ENCODE measurements around the gene OR4Q2. TPM values are rescaled to one million over a fixed set of nuclear protein-coding genes. Genes with fewer than 3 reads are reported as not detected.

The OR4Q2 gene
- total RNA-seq, 1 donor from 2014 or later, result not detected

DNA sequence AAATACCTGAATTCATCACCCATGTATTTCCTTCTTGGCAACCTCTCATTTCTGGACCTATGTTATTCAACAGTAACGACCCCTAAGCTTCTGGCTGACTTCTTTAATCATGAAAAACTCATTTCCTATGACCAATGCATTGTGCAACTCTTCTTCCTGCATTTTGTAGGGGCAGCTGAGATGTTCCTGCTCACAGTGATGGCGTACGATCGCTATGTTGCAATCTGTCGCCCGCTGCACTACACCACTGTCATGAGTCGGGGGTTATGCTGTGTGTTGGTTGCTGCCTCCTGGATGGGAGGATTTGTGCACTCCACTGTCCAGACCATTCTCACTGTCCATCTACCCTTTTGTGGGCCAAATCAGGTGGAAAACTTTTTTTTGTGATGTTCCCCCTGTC, 356 bp downstream of the OR4Q2 start:
- Mint-ChIP-seq H3K9me3 (ENCODE audit: unreplicated experiment) (peaks cover 7% of the 10 kb centered on the region), H3K4me1 (ENCODE audit: low read depth, unreplicated experiment) (no peaks in the 10 kb centered on the region), H3K27ac (ENCODE audit: unreplicated experiment) (no peak overlapping the region), H3K36me3 (ENCODE audit: unreplicated experiment) (no peaks in the 10 kb centered on the region), H3K27me3 (ENCODE audit: unreplicated experiment) (no peaks in the 10 kb centered on the region), H3K4me3 (ENCODE audit: unreplicated experiment) (no peak overlapping the region)
- no peak for DNase-seq
- TF ChIP-seq, protein P1, sequence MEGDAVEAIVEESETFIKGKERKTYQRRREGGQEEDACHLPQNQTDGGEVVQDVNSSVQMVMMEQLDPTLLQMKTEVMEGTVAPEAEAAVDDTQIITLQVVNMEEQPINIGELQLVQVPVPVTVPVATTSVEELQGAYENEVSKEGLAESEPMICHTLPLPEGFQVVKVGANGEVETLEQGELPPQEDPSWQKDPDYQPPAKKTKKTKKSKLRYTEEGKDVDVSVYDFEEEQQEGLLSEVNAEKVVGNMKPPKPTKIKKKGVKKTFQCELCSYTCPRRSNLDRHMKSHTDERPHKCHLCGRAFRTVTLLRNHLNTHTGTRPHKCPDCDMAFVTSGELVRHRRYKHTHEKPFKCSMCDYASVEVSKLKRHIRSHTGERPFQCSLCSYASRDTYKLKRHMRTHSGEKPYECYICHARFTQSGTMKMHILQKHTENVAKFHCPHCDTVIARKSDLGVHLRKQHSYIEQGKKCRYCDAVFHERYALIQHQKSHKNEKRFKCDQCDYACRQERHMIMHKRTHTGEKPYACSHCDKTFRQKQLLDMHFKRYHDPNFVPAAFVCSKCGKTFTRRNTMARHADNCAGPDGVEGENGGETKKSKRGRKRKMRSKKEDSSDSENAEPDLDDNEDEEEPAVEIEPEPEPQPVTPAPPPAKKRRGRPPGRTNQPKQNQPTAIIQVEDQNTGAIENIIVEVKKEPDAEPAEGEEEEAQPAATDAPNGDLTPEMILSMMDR (IDR thresholded peaks at IDR 0.05; ENCODE audit: partially characterized antibody, unreplicated experiment), result no peak

DNA sequence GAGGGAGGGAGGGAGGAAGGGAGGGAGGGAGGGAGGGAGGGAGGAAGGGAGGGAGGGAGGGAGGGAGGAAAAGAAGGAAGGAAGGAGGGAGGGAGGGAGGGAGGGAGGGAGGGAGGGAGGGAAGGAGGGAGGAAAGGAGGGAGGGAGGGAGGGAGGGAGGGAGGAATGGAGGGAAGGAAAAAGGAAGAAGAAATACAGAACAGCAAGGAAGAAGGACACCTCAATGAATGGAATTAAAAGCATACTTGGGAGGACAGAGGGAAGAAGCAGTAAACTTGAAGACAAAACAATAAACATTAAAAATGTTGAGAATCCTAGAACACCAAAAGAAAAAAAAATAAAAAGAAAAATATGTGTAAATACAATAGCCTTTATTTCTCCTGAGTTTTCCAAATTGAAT, 6.2 kb downstream of the OR4Q2 start:
- H3K4me1 Mint-ChIP-seq (ENCODE audit: low read depth, unreplicated experiment), result no peaks in the 10 kb centered on the region
- H3K27me3 Mint-ChIP-seq (ENCODE audit: unreplicated experiment), result no peaks in the 10 kb centered on the region
- DNase-seq, result no peak
- H3K27ac Mint-ChIP-seq (ENCODE audit: unreplicated experiment), result no peak overlapping the region
- TF ChIP-seq, protein P1 (IDR thresholded peaks at IDR 0.05; ENCODE audit: partially characterized antibody, unreplicated experiment), result no peak
- H3K36me3 Mint-ChIP-seq (ENCODE audit: unreplicated experiment), result no peaks in the 10 kb centered on the region
- H3K4me3 Mint-ChIP-seq (ENCODE audit: unreplicated experiment), result no peak overlapping the region
- H3K9me3 Mint-ChIP-seq (ENCODE audit: unreplicated experiment), result peaks cover 9% of the 10 kb centered on the region

DNA sequence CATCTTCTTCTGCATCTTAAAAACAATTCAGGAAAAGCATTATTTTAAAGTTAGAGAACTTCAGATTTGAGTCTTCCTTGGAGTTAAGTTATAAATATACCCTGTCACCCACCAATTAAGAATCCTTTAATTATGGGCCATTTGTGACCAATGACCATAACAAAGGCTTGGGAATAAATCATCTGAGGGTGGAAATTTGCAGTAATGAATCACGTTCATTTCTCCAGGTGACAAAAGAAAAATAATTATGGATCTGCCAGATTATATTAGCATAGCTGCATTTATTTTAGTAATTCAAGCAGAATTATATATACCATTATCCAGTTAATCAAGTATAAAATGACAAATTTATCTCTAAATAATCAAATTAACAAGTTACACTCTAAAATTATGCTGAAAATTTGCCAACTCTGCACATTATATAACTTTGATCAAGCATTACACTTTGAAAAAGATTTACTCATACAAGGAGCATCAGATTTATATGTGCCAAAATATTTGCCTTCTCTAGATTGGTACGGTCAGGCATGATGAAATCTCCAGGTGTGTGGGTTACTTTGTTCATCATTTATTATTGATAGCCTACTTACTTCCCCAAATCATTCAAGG, 17.4 kb downstream of the OR4Q2 start, which contains the start of gene OR4K14:
TSS of gene OR4K14 (minus strand) at position 51 of the 609 bp plus-strand sequence. CDS start 4,114 bp downstream, outside the sequence.
- Mint-ChIP-seq H3K36me3 (ENCODE audit: unreplicated experiment) (no peaks in the 10 kb centered on the region), H3K27me3 (ENCODE audit: unreplicated experiment) (no peaks in the 10 kb centered on the region), H3K27ac (ENCODE audit: unreplicated experiment) (no peak within 1 kb of the TSS), H3K4me3 (ENCODE audit: unreplicated experiment) (no peak within 1 kb of the TSS), H3K9me3 (ENCODE audit: unreplicated experiment) (peaks cover 6% of the 10 kb centered on the region), H3K4me1 (ENCODE audit: low read depth, unreplicated experiment) (no peaks in the 10 kb centered on the region)
- no peak for DNase-seq
- TF ChIP-seq, protein P1 (IDR thresholded peaks at IDR 0.05; ENCODE audit: partially characterized antibody, unreplicated experiment), result no peak

DNA sequence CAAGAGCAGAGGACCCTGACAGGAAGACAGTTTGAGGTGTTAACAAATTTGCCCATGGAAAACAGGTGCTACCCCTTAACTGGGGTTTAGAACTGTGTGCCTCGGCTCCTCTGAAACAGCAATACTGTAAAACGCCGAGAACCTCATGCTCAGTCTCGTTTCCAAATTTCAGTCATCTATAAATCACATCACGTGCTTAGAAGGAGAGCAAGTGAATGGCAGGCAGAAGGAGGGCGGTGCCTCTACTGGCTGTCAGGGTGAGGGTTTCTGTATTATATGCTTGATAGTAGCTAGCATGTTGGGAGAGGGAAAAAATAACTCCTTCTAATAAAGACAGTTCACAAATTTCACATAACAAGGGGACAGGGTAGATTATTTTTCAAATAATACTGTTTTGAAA, 29.1 kb downstream of the OR4Q2 start:
- TF ChIP-seq, protein P1 (IDR thresholded peaks at IDR 0.05; ENCODE audit: partially characterized antibody, unreplicated experiment), result no peak
- no peak overlapping the region for H3K27ac Mint-ChIP-seq (ENCODE audit: unreplicated experiment)

DNA sequence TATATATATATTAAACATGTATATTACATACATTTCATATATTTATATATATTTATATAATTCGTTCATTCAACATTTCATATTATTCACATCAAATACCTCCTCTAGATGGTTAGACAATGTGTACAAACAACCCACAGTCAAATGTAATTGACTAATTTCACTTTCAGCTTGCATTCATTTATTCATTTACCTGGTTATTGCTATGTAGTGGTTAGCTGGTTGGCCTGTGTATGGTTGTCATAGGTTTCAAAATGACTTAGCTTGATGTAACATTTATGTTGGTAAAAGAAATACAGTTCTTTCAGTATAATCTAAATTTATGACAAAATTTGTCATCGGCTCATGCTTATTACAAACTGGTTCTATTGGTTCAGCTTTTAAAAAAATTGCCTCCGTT, 33.5 kb downstream of the OR4Q2 start:
- Mint-ChIP-seq H3K27me3 (ENCODE audit: unreplicated experiment) (no peaks in the 10 kb centered on the region), H3K36me3 (ENCODE audit: unreplicated experiment) (peaks cover 7% of the 10 kb centered on the region), H3K4me3 (ENCODE audit: unreplicated experiment) (no peak overlapping the region), H3K9me3 (ENCODE audit: unreplicated experiment) (peaks cover 5% of the 10 kb centered on the region), H3K27ac (ENCODE audit: unreplicated experiment) (no peak overlapping the region), H3K4me1 (ENCODE audit: low read depth, unreplicated experiment) (no peaks in the 10 kb centered on the region)
- TF ChIP-seq, protein P1 (IDR thresholded peaks at IDR 0.05; ENCODE audit: partially characterized antibody, unreplicated experiment), result no peak
- DNase-seq, result no peak

More for the DNA sequence above, 29.1 kb downstream of the OR4Q2 start:
- peaks cover 7% of the 10 kb centered on the region for H3K9me3 Mint-ChIP-seq (ENCODE audit: unreplicated experiment)
- H3K4me3 Mint-ChIP-seq (ENCODE audit: unreplicated experiment), result no peak overlapping the region
- H3K27me3 Mint-ChIP-seq (ENCODE audit: unreplicated experiment), result no peaks in the 10 kb centered on the region
- H3K36me3 Mint-ChIP-seq (ENCODE audit: unreplicated experiment), result peaks cover 7% of the 10 kb centered on the region
- no peak for DNase-seq
- H3K4me1 Mint-ChIP-seq (ENCODE audit: low read depth, unreplicated experiment), result no peaks in the 10 kb centered on the region

Data from glutamatergic neuron (in vitro differentiated cells).